ENCODE data around the gene PIK3CB.

- TF ChIP-seq CTCF (conservative IDR thresholded peaks at IDR 0.05; ENCODE audit: low read depth, low read length): no peak
- no peak for TF ChIP-seq EZH2 (IDR thresholded peaks at IDR 0.05; ENCODE audit: borderline replicate concordance, low read depth, low read length, poor library complexity, severe bottlenecking)
Measured at GRCh38 chr3:138782755-138783154, 52.0 kb downstream of the PIK3CB start.

Measured in A673 (cell line).